ENCODE measurements around the gene CACNA1I.

DNA sequence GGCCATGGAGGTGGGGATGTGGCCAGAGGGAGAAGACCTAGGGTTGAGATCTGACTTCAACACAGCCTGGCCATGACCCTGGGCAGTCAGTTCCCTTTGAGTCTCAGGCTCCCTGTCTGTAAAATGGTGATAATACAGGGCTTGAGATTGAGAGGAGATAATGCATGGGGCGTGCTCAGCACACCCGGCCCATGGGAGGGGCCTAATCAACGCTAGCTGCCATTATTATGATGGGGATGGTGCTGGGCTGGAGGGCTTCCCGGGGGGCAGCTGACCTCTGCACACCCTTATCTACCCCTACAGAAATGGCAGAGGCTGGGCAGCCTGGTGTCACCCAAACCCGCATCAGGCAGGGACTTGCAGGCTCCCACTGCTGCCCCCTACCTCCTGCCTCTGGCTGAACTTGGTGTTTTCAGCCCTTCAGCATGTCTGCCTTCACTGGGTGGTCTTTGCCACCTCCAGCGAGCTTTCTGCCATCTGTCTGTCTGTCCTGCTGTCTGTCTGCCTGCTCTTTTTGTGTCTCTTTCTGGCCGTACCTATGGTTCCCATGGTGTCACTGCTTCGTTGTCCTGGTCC is 84.5 kb downstream of the CACNA1I start:
- TF ChIP-seq CTCF (IDR thresholded peaks at IDR 0.05) (no peak), POLR2A (IDR thresholded peaks at IDR 0.05) (no peak)
